A549 (cell line): Measurements from ENCODE around the gene CKLF. TPM values are rescaled to one million over a fixed set of nuclear protein-coding genes. Genes with fewer than 3 reads are reported as not detected.

Experiments used
- polyA plus RNA-seq, 4 experiments: library from polyadenylated mRNA; depleted of rRNA in 3 of 4; stranded (reverse); fragments of >200 nt; fragmentation: RNase III in 1 of 4; extraction: RNeasy Plus Mini Kit Qiagen cat#74134 plus additional on column Dnase treatment in 1 of 4; gene quantifications; 2 replicates in 3 of 4; 3 replicates in 1 of 4; pipeline ENCODE4 v1.2.3, GENCODE V29; 2011 to 2017
- small RNA-seq, 6 experiments: library from RNA; depleted of rRNA; stranded (forward); fragments of <200 nt; gene quantifications; one replicate each; pipeline ENCODE3, GENCODE V24; 2012

The CKLF gene
- polyA plus RNA-seq, 2 of the 4 experiments (the other 2 are of a cell fraction), result 85.1 to 87.0 TPM

Small RNAs within 50 kb of the gene (small RNA-seq; reads per million reads assigned to genes)
- 0 reads per million in 6 experiments for gene CKLF-CMTM1

Other genes with a start within 250 kb of the CKLF start
- 0.01 and 0.20 TPM in 2 replicates for gene CDH5, start 185.9 kb upstream of the CKLF start, polyA plus RNA-seq (2011; rRNA removed)
- 0.05 TPM in 1 of 3 replicates, not detected in the others for gene CDH5, start 185.9 kb upstream of the CKLF start, polyA plus RNA-seq (2017; fragmentation: RNase III; extraction: RNeasy Plus Mini Kit Qiagen cat#74134 plus additional on column Dnase treatment)
- gene BEAN1, start 125.3 kb upstream of the CKLF start, polyA plus RNA-seq (2011; rRNA removed), result 0.98 and 1.4 TPM in 2 replicates
- gene BEAN1, start 125.3 kb upstream of the CKLF start, polyA plus RNA-seq (2017; fragmentation: RNase III; extraction: RNeasy Plus Mini Kit Qiagen cat#74134 plus additional on column Dnase treatment), result 1.2 to 2.4 TPM (median 1.7 TPM) in 3 replicates
- gene TK2, start 2.5 kb upstream of the CKLF start, polyA plus RNA-seq (2011; rRNA removed), result 29.5 and 36.3 TPM in 2 replicates
- gene TK2, start 2.5 kb upstream of the CKLF start, polyA plus RNA-seq (2017; fragmentation: RNase III; extraction: RNeasy Plus Mini Kit Qiagen cat#74134 plus additional on column Dnase treatment), result 13.5 to 16.2 TPM (median 13.9 TPM) in 3 replicates
- 1.1 and 1.3 TPM in 2 replicates for gene CMTM1, start 13.9 kb downstream of the CKLF start, polyA plus RNA-seq (2011; rRNA removed)
- gene CMTM1, start 13.9 kb downstream of the CKLF start, polyA plus RNA-seq (2017; fragmentation: RNase III; extraction: RNeasy Plus Mini Kit Qiagen cat#74134 plus additional on column Dnase treatment), result 1.5 to 2.1 TPM (median 1.9 TPM) in 3 replicates
- gene CMTM2, start 26.9 kb downstream of the CKLF start, polyA plus RNA-seq (2011; rRNA removed), result 0.09 TPM in 1 of 2 replicates, not detected in the other
- 0.09 to 0.15 TPM in 2 of 3 replicates, not detected in the other for gene CMTM2, start 26.9 kb downstream of the CKLF start, polyA plus RNA-seq (2017; fragmentation: RNase III; extraction: RNeasy Plus Mini Kit Qiagen cat#74134 plus additional on column Dnase treatment)
- gene CMTM3, start 52.1 kb downstream of the CKLF start, polyA plus RNA-seq (2011; rRNA removed), result 33.9 and 36.1 TPM in 2 replicates
- gene CMTM3, start 52.1 kb downstream of the CKLF start, polyA plus RNA-seq (2017; fragmentation: RNase III; extraction: RNeasy Plus Mini Kit Qiagen cat#74134 plus additional on column Dnase treatment), result 36.0 to 45.9 TPM (median 37.2 TPM) in 3 replicates
- 58.6 and 61.6 TPM in 2 replicates for gene CMTM4, start 144.2 kb downstream of the CKLF start, polyA plus RNA-seq (2011; rRNA removed)
- gene CMTM4, start 144.2 kb downstream of the CKLF start, polyA plus RNA-seq (2017; fragmentation: RNase III; extraction: RNeasy Plus Mini Kit Qiagen cat#74134 plus additional on column Dnase treatment), result 22.9 to 25.9 TPM (median 24.8 TPM) in 3 replicates
- gene DYNC1LI2, start 199.0 kb downstream of the CKLF start, polyA plus RNA-seq (2011; rRNA removed), result 112 and 128 TPM in 2 replicates
- 93.5 to 107 TPM (median 96.5 TPM) in 3 replicates for gene DYNC1LI2, start 199.0 kb downstream of the CKLF start, polyA plus RNA-seq (2017; fragmentation: RNase III; extraction: RNeasy Plus Mini Kit Qiagen cat#74134 plus additional on column Dnase treatment)
- 0.07 and 0.18 TPM in 2 replicates for gene TERB1, start 249.0 kb downstream of the CKLF start, polyA plus RNA-seq (2011; rRNA removed)
- 0.12 to 0.18 TPM (median 0.17 TPM) in 3 replicates for gene TERB1, start 249.0 kb downstream of the CKLF start, polyA plus RNA-seq (2017; fragmentation: RNase III; extraction: RNeasy Plus Mini Kit Qiagen cat#74134 plus additional on column Dnase treatment)